ENCODE measurements around the gene PKIG. TPM values are rescaled to one million over a fixed set of nuclear protein-coding genes. Genes with fewer than 3 reads are reported as not detected.

The PKIG gene
- polyA plus RNA-seq, 1 donor from 2014 or later, result 174 TPM

GRCh38 chr20:44627364-44628010, 45.1 kb downstream of the PKIG start:
- Histone ChIP-seq H3K9me2 (ENCODE audit: insufficient read depth, low read length) (no peaks in the 10 kb centered on the region), H4K20me1 (ENCODE audit: insufficient read depth) (no peaks in the 10 kb centered on the region), H3K36me3 (ENCODE audit: insufficient read depth, low read length) (no peaks in the 10 kb centered on the region), H3K79me2 (replicated peaks; ENCODE audit: insufficient read depth, low read length) (no peaks in the 10 kb centered on the region), H3K9ac (ENCODE audit: low read length) (no peak overlapping the region), H3F3A (ENCODE audit: insufficient read depth, low read length, poor library complexity, severe bottlenecking) (no peaks in the 10 kb centered on the region), H3K27ac (ENCODE audit: low read length) (no peak overlapping the region), H2AFZ (ENCODE audit: low read depth, low read length) (no peak overlapping the region), H3K27me3 (ENCODE audit: insufficient read depth, low read depth, low read length) (no peaks in the 10 kb centered on the region), H3K4me3 (ENCODE audit: low read length) (no peak overlapping the region), H3K4me2 (ENCODE audit: low read length) (no peak overlapping the region), H3K9me3 (ENCODE audit: low read length) (no peaks in the 10 kb centered on the region)
- TF ChIP-seq EP300 (conservative IDR thresholded peaks at IDR 0.05; ENCODE audit: poor library complexity, severe bottlenecking) (no peak), SMC3 (conservative IDR thresholded peaks at IDR 0.05; ENCODE audit: poor library complexity) (no peak), MXI1 (conservative IDR thresholded peaks at IDR 0.05; ENCODE audit: poor library complexity, severe bottlenecking) (no peak), POLR2AphosphoS5 (IDR thresholded peaks at IDR 0.05) (no peak), CTCF (IDR thresholded peaks at IDR 0.05; ENCODE audit: poor library complexity, severe bottlenecking) (no peak)

- no peaks in the 10 kb centered on the region for H3K9me3 ChIP-seq (ENCODE audit: low read length)
- no peak overlapping the region for H2AFZ ChIP-seq (ENCODE audit: low read depth, low read length)
- no peaks in the 10 kb centered on the region for H3K79me2 ChIP-seq (replicated peaks; ENCODE audit: insufficient read depth, low read length)
- H3K27me3 ChIP-seq (ENCODE audit: insufficient read depth, low read depth, low read length), result no peaks in the 10 kb centered on the region
- TF ChIP-seq MXI1 (conservative IDR thresholded peaks at IDR 0.05; ENCODE audit: poor library complexity, severe bottlenecking) (no peak), SMC3 (conservative IDR thresholded peaks at IDR 0.05; ENCODE audit: poor library complexity) (no peak), EZH2 (IDR thresholded peaks at IDR 0.05; ENCODE audit: borderline replicate concordance, insufficient read depth, low read length, poor library complexity, severe bottlenecking) (no peak), CTCF (IDR thresholded peaks at IDR 0.05; ENCODE audit: poor library complexity, severe bottlenecking) (no peak), EP300 (conservative IDR thresholded peaks at IDR 0.05; ENCODE audit: poor library complexity, severe bottlenecking) (no peak), REST (IDR thresholded peaks at IDR 0.05; ENCODE audit: borderline replicate concordance) (no peak), RAD21 (conservative IDR thresholded peaks at IDR 0.05) (no peak)
- no peak overlapping the region for H3K4me2 ChIP-seq (ENCODE audit: low read length)
- no peaks in the 10 kb centered on the region for H3K36me3 ChIP-seq (ENCODE audit: insufficient read depth, low read length)
- H3K27ac ChIP-seq (ENCODE audit: low read length), result no peak overlapping the region
- no peaks in the 10 kb centered on the region for H3F3A ChIP-seq (ENCODE audit: insufficient read depth, low read length, poor library complexity, severe bottlenecking)
- no peaks in the 10 kb centered on the region for H4K20me1 ChIP-seq (ENCODE audit: insufficient read depth)
- H3K4me3 ChIP-seq (ENCODE audit: low read length), result no peak overlapping the region
- no peak overlapping the region for H3K9ac ChIP-seq (ENCODE audit: low read length)
- H3K9me2 ChIP-seq (ENCODE audit: insufficient read depth, low read length), result no peaks in the 10 kb centered on the region
These were observed 46.6 kb downstream of the PKIG start for GRCh38 chr20:44629017-44629385.

Data from neural cell (in vitro differentiated cells).